ENCODE measurements around the gene HECTD4.
"Not testable (repeated sequence)": the region's sequence is repeated elsewhere in the genome, so short reads cannot be mapped to it uniquely, and the experiment has no call there.

Gene HECTD4

DNA sequence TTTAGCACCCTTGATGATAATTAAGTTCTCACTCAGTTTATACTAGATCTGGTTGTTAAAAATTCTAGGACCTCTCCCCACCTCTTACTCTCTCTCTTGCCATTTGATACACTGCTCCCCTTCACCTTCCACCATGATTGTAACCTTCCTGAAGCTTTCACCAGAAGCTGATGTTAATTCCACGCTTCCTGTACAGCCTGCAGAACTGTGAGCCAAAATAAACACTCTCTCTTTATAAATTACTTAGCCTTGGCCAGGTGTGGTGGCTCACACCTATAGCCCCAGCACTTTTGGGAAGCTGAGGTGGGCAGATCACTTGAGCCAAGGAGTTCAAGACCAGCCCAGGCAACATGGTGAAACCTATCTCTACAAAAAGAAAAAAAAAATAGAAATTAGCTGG, 11.1 kb upstream of the HECTD4 start:
- in situ Hi-C loops (cut with HindIII; ENCODE audit: low pct_unique_long_range_greater_than_20kb, low sequenced_read_pairs): no loop called here

DNA sequence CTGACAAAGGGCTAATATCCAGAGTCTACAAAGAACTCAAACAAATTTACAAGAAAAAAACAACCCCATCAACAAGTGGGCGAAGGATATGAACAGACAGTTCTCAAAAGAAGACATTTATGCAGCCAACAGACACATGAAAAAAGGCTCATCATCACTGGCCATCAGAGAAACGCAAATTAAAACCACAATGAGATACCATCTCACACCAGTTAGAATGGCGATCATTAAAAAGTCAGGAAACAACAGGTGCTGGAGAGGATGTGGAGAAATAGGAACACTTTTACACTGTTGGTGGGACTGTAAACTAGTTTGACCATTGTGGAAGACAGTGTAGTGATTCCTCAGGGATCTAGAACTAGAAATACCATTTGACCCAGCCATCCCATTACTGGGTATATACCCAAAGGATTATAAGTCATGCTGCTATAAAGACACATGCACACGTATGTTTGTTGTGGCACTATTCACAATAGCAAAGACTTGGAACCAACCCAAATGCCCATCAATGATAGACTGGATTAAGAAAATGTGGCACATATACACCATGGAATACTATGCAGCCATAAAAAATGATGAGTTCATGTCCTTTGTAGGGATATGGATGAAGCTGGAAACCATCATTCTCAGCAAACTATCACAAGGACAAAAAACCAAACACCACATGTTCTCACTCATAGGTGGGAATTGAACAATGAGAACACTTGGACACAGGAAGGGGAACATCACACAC, 7.9 kb upstream of the HECTD4 start:
- in situ Hi-C loops (cut with HindIII; ENCODE audit: low pct_unique_long_range_greater_than_20kb, low sequenced_read_pairs); DNase-seq (ENCODE audit: low read depth in 1 of 2, low spot score in 1 of 2): not testable (repeated sequence)

More for the DNA sequence above, 11.1 kb upstream of the HECTD4 start:
- no peak for DNase-seq (ENCODE audit: low read depth in 1 of 2, low spot score in 1 of 2)
- no peak for TF ChIP-seq JUND (IDR thresholded peaks at IDR 0.05; ENCODE audit: low read depth)

DNA sequence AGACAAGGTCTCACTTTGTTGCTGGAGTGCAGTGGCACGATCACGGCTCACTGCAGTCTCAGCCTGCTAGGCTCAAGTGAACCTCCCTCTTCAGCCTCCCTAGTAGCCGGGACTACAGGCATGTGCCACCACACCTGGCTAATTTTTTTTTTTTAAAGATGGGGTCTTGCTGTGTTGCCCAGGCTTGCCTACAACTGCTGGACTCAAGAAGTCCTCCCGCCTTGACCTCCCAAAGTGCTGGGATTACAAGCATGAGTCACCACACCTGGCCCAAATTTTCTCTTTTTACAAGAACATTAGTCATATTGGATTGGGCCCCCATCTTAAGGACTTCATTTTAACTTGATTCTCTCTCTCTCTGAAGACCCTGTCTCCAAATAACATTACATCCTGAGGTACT, 7.0 kb upstream of the HECTD4 start:
- DNase-seq (ENCODE audit: low read depth in 1 of 2, low spot score in 1 of 2): no peak
- in situ Hi-C loops (cut with HindIII; ENCODE audit: low pct_unique_long_range_greater_than_20kb, low sequenced_read_pairs): no loop called here
- TF ChIP-seq JUND (IDR thresholded peaks at IDR 0.05; ENCODE audit: low read depth): no peak

DNA sequence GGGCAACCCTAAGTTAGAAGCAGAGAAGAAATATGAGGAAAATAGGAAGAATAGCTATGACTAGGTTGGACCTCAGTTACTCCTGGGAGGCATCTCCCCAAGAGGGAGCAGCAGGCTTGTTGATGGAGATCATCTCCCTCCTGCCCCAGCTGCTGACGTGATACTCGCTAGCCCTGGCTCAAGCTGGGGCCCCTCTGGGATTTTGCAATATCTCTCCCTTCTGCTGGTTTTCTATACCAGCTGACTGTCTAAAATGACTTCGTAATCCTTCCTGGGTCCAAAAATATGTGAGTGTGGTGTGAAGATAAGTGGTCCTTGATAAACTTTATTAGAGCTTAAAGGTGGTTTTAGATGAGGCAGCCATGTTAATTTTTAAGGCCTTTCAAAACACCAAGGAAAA, 4.5 kb upstream of the HECTD4 start:
- in situ Hi-C loops (cut with HindIII; ENCODE audit: low pct_unique_long_range_greater_than_20kb, low sequenced_read_pairs): no loop called here
- no peak for DNase-seq (ENCODE audit: low read depth in 1 of 2, low spot score in 1 of 2)
- no peak for TF ChIP-seq JUND (IDR thresholded peaks at IDR 0.05; ENCODE audit: low read depth)

DNA sequence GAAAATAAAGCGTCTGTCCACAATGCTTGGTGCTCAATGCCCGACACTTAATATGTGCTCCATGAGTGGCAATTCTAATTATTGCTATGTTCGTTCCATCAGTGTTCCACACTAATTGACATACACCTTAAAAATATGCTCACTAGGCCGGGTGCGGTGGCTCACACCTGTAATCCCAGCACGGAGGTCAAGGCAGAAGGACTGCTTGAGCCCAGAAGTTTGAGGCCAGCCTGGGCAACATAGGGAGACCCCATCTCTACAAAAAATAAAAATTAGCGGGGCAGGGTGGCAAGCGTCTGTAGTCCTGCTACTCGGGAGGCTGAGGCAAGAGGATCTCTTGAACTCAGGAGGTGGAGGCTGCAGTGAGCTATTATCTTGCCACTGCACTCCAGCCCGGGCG, 635 bp upstream of the HECTD4 start:
- no peak for DNase-seq (ENCODE audit: low read depth in 1 of 2, low spot score in 1 of 2)
- no peak for TF ChIP-seq JUND (IDR thresholded peaks at IDR 0.05; ENCODE audit: low read depth)
- in situ Hi-C loops (cut with HindIII; ENCODE audit: low pct_unique_long_range_greater_than_20kb, low sequenced_read_pairs): no loop called here

DNA sequence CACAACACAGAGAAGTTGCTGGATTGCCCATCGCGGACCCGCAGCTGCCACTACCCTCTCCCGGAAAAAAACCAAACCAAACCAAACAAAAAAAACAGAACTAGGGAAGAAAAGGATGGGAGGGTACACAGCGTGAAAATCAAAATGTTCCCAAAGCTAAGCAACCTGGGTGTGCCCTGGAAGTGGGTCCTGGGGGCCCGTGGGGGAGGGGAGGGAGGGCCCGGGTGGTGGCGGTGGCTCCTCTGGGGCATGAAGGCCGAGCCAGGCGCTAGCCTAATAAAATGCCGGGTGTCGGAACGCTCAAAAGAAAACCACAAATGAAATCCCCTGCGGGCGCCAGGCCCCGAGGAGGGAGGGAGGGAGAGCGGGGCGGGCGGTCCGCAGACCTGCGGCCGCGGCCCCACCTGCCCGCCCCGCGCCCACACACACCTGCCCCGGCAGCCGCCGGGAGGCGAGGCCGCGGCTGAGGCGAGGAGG, 787 bp downstream of the HECTD4 start:
- DNase-seq (ENCODE audit: low read depth in 1 of 2, low spot score in 1 of 2): peak; percentile 40 to 57
- in situ Hi-C loops (cut with HindIII; ENCODE audit: low pct_unique_long_range_greater_than_20kb, low sequenced_read_pairs): no loop called here

DNA sequence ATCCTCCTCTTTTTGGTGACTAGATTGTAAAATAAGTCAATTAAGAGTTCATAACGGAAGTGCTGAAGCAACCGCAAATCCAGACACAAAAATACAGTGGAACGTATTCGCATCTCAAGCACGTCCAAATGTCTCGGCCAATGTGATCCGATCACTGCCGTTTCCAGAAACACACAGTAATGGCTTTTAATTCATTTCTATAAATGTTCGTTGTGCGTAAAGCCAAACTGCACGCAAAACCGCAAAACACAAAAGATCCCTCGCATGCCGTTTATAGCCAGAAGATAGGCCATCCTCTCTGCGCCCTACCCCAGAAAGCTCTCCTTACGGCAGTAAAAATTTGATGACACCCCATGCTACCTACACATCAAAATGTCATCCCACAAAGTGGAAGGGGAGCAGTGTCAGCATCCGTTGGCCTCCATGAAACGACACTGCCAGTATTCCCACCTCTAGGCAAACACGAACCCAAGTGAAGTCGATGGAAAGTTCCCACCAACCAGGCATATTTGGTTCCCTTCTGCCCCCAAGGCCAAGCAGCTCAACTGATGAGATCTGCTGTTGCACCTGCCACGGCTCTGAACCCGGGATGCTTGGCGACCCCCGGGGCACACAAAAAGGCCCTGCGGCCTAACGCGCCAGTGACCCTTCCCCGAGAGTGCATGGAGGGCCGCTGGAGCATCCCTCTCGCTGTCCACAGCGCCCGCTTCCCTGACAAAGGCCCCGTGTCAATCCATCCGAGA, 1.4 kb downstream of the HECTD4 start:
- in situ Hi-C loops (cut with HindIII; ENCODE audit: low pct_unique_long_range_greater_than_20kb, low sequenced_read_pairs): no loop called here
- no peak for DNase-seq (ENCODE audit: low read depth in 1 of 2, low spot score in 1 of 2)
- no peak for TF ChIP-seq JUND (IDR thresholded peaks at IDR 0.05; ENCODE audit: low read depth)

More for the DNA sequence above, 787 bp downstream of the HECTD4 start:
- TF ChIP-seq JUND (IDR thresholded peaks at IDR 0.05; ENCODE audit: low read depth): no peak

DNA sequence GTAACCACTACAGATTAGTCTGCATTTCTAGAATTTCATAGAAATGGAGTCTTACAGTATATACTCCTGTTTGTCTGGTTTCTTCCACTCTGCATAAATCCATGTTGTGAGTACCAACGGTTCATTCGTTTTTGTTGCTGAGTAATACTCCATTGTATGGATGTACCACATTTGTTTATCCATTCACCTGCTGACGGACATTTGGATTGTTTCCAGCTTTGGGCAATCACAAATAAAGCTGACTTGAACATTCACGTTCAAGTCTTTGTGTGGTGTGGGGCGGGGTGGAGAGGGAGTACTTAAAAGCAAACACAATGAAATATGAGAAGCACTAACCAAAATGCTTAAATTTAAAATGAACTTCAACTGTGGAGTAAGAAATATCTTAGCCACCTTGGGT, 7.1 kb downstream of the HECTD4 start:
- TF ChIP-seq JUND (IDR thresholded peaks at IDR 0.05; ENCODE audit: low read depth): no peak
- in situ Hi-C loops (cut with HindIII; ENCODE audit: low pct_unique_long_range_greater_than_20kb, low sequenced_read_pairs): no loop called here
- peak in 1 of 2 experiments; percentile 79 for DNase-seq (ENCODE audit: low read depth in 1 of 2, low spot score in 1 of 2)

DNA sequence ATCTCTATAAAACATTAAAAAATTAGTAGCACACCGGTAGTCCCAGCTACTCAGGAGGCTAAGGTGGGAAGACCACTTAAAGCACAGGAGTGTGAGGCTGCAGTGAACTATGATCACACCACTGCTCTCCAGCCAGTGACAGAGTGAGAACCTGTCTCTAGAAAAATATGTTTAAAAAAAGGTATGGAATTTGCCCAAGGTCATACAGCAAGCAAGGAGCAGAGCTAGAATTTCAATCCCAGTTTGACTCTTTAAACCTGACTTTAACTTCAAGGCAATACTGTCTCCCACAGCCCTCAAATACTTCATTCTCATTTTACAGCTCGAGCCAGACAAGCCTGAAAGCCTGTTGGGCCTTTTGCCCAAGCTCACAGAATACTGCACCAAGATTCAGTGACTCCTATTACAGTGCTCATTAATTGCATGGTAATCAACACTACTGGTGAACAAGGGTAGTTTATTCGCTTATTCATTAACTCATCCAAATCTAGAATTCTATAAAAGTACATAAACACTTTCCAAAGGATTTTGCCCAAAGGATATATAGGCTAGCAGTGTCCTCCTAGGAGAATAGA, 8.0 kb downstream of the HECTD4 start:
- no peak for TF ChIP-seq JUND (IDR thresholded peaks at IDR 0.05; ENCODE audit: low read depth)
- in situ Hi-C loops (cut with HindIII; ENCODE audit: low pct_unique_long_range_greater_than_20kb, low sequenced_read_pairs): no loop called here
- peak in 1 of 2 experiments; percentile 27 for DNase-seq (ENCODE audit: low read depth in 1 of 2, low spot score in 1 of 2)

DNA sequence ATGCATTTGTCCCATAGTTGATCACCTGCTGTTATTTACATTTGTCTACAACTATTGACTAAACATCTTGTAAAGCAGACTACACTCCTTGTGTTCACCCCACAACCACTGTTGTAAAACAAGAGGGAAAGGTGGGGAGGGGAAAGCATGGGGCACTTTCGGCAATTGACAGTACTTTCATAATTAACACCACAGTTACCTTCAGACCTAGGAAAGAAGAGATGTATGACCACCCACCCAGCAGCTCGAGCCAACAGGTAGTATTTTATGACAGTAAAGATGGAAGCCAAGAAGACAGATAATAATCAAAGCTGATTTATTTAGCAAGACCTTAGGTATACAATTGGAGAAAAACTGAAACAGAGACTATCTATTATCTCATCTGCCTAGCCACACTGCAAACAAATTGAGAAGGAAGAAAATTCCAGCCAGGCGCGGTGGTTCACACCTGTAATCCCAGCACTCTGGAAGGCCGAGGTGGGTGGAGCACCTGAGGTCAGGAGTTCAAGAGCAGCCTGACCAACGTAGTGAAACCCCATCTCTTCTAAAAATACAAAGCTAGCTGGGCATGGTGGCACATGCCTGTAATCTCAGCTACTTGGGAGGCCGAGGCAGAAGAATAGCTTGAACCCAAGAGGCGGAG, 11.2 kb downstream of the HECTD4 start:
- 0 out of 2 replicates have a peak, but pooled peaks have one; percentile 32 for TF ChIP-seq JUND (IDR thresholded peaks at IDR 0.05; ENCODE audit: low read depth)
- DNase-seq (ENCODE audit: low read depth in 1 of 2, low spot score in 1 of 2): peak in 1 of 2 experiments; percentile 60
- in situ Hi-C loops (cut with HindIII; ENCODE audit: low pct_unique_long_range_greater_than_20kb, low sequenced_read_pairs): no loop called here

DNA sequence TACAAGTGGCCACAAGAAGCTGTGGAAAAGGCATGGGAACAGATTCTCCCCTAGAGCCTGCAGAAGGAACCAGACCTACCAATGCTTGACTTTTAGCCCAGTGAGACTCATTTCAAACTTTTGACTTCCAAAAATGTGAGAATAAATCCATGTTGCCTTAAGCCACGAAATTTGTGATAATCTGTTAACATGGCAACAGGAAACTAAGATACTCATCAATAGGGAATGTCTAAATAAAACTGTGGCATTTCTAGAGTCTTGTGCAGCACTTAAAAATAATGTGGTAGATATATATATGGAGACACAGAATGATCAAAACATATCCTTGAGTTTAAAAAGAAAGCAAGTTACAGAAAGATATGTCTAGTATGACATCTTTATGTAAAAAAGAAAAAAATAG, 12.0 kb downstream of the HECTD4 start:
- DNase-seq (ENCODE audit: low read depth in 1 of 2, low spot score in 1 of 2): no peak
- TF ChIP-seq JUND (IDR thresholded peaks at IDR 0.05; ENCODE audit: low read depth): no peak
- in situ Hi-C loops (cut with HindIII; ENCODE audit: low pct_unique_long_range_greater_than_20kb, low sequenced_read_pairs): no loop called here

DNA sequence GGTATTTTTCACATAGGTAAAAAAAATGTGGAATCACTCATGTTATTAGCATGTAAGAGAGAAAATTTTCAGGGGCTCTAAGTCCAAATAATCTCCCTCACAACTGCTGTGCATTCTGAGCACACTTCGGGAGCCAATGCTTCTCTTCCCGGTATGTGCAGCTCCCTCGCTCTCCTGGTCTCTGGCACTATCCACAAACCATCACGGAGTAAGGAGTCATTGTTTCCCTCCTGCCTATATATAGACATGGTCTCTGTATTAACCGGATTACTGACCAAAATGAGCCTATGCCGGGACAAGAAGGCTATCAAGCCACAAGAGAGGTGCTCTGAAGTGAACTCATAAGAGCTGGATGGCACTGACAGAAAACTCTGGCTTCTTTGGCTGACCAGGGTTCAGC, 13.4 kb downstream of the HECTD4 start:
- DNase-seq (ENCODE audit: low read depth in 1 of 2, low spot score in 1 of 2): no peak
- TF ChIP-seq JUND (IDR thresholded peaks at IDR 0.05; ENCODE audit: low read depth): no peak
- in situ Hi-C loops (cut with HindIII; ENCODE audit: low pct_unique_long_range_greater_than_20kb, low sequenced_read_pairs): no loop called here

All from T47D (cell line).